ENCODE results near the gene KIAA1143.

KIAA1143 gene

GRCh38 chr3:44761424-44762169 is at the start of gene KIAA1143, which contains the start of gene KIF15:
KIAA1143 (minus strand) TSS chr3:44761619; CDS start chr3:44761602, 17 bp downstream.
KIF15 (plus strand) TSS chr3:44761794; CDS start chr3:44761866, 72 bp downstream.
- peak; percentile 86 to 92 for DNase-seq

- DNase-seq = no peak
Observed at GRCh38 chr3:44805960-44806359, 44.5 kb upstream of the KIAA1143 start.

GRCh38 chr3:44803298-44803697 is 41.9 kb upstream of the KIAA1143 start:
- no peak for DNase-seq

GRCh38 chr3:44802011-44802410 is 40.6 kb upstream of the KIAA1143 start:
- DNase-seq = no peak

GRCh38 chr3:44795197-44795596 is 33.8 kb upstream of the KIAA1143 start:
- DNase-seq = no peak

- no peak for DNase-seq
Observed at GRCh38 chr3:44782891-44783290, 21.5 kb upstream of the KIAA1143 start.

- DNase-seq = no peak
Observed at GRCh38 chr3:44772099-44772442, 10.7 kb upstream of the KIAA1143 start.

GRCh38 chr3:44771424-44772098 is 10.1 kb upstream of the KIAA1143 start:
- DNase-seq = no peak

- no peak for DNase-seq
Observed at GRCh38 chr3:44764248-44764647, 2.8 kb upstream of the KIAA1143 start.

GRCh38 chr3:44762690-44763089 is 1.3 kb upstream of the KIAA1143 start:
- no peak for DNase-seq

- no peak for DNase-seq
Observed at GRCh38 chr3:44762170-44762677, 805 bp upstream of the KIAA1143 start.

GRCh38 chr3:44761101-44761423 is 357 bp downstream of the KIAA1143 start:
- no peak for DNase-seq

- DNase-seq = no peak
Observed at GRCh38 chr3:44734646-44735168, 26.7 kb downstream of the KIAA1143 start.

- peak; percentile 43 to 79 for DNase-seq
Observed at GRCh38 chr3:44729384-44729910, 32.0 kb downstream of the KIAA1143 start, which contains the start of gene ZNF501. ZNF501 (plus strand) TSS chr3:44729635; CDS start chr3:44734422, 4,787 bp downstream.

GRCh38 chr3:44722103-44722401 is 39.4 kb downstream of the KIAA1143 start:
- no peak for DNase-seq

- DNase-seq = no peak
Observed at GRCh38 chr3:44721231-44722102, 40.0 kb downstream of the KIAA1143 start.

- DNase-seq = peak; percentile 57 to 77
Observed at GRCh38 chr3:44712455-44713075, 48.9 kb downstream of the KIAA1143 start, which contains the start of gene ZNF502. ZNF502 (plus strand) TSS chr3:44712660; CDS start chr3:44720262, 7,602 bp downstream.

All from NCI-H446 (cell line).